ENCODE measurements around the gene TOGARAM1. TPM values are rescaled to one million over a fixed set of nuclear protein-coding genes. Genes with fewer than 3 reads are reported as not detected.

TOGARAM1 gene
- total RNA-seq, 1 experiment from 2014 or later, result 5.9 TPM

GRCh38 chr14:45114327-45114726, 152.3 kb downstream of the TOGARAM1 start:
- no peak for DNase-seq
- intact Hi-C loops (cut with micrococcal nuclease; ENCODE audit: unreplicated experiment), result no loop called here
- no peak overlapping the region for H3K4me3 Mint-ChIP-seq (ENCODE audit: unreplicated experiment)
- H3K27me3 ChIP-seq (replicated peaks; ENCODE audit: control insufficient read depth, insufficient read depth, low read length), result no peaks in the 10 kb centered on the region
- no peaks in the 10 kb centered on the region for H3K9me3 ChIP-seq
- no peaks in the 10 kb centered on the region for H3K9me3 Mint-ChIP-seq (ENCODE audit: unreplicated experiment)
- no peak overlapping the region for H3K4me3 ChIP-seq (ENCODE audit: low read depth, low read length)
- BruUV-seq (replicated peaks), result no TSS peak
- peaks cover 17% of the 10 kb centered on the region for H3K4me1 Mint-ChIP-seq (ENCODE audit: low read depth, unreplicated experiment)
- CTCF ChIA-PET, result no interaction called here
- no peak overlapping the region for H3K27ac Mint-ChIP-seq (ENCODE audit: unreplicated experiment)
- no peaks in the 10 kb centered on the region for H3K27me3 Mint-ChIP-seq (ENCODE audit: insufficient read depth, unreplicated experiment)
- TF ChIP-seq CTCF (IDR thresholded peaks at IDR 0.05; ENCODE audit: insufficient read depth in 1 of 2, low read depth in 1 of 2, low read length in 1 of 2, severe bottlenecking in 1 of 2, unreplicated experiment in 1 of 2), result no peak
- no peaks in the 10 kb centered on the region for H3K36me3 ChIP-seq (ENCODE audit: control insufficient read depth, insufficient read depth, low read length)
- peaks cover 27% of the 10 kb centered on the region for H3K4me1 ChIP-seq
- H3K36me3 Mint-ChIP-seq (ENCODE audit: insufficient read depth, unreplicated experiment), result peaks cover 56% of the 10 kb centered on the region
- POLR2A ChIA-PET, result no interaction called here

- ChIA-PET CTCF (no interaction called here), POLR2A (no interaction called here)
- Mint-ChIP-seq H3K27ac (ENCODE audit: unreplicated experiment) (no peak overlapping the region), H3K4me1 (ENCODE audit: low read depth, unreplicated experiment) (peaks cover 5% of the 10 kb centered on the region), H3K27me3 (ENCODE audit: insufficient read depth, unreplicated experiment) (no peaks in the 10 kb centered on the region), H3K4me3 (ENCODE audit: unreplicated experiment) (no peak overlapping the region), H3K36me3 (ENCODE audit: insufficient read depth, unreplicated experiment) (peaks cover 74% of the 10 kb centered on the region), H3K9me3 (ENCODE audit: unreplicated experiment) (no peaks in the 10 kb centered on the region)
- Histone ChIP-seq H3K27me3 (replicated peaks; ENCODE audit: control insufficient read depth, insufficient read depth, low read length) (no peaks in the 10 kb centered on the region), H3K4me1 (peaks cover 14% of the 10 kb centered on the region), H3K9me3 (no peaks in the 10 kb centered on the region), H3K4me3 (ENCODE audit: low read depth, low read length) (no peak overlapping the region), H3K36me3 (ENCODE audit: control insufficient read depth, insufficient read depth, low read length) (no peaks in the 10 kb centered on the region; the same call in 1 of the 2 replicates)
- no TSS peak for BruUV-seq (replicated peaks)
- DNase-seq, result no peak
- TF ChIP-seq CTCF (IDR thresholded peaks at IDR 0.05; ENCODE audit: insufficient read depth in 1 of 2, low read depth in 1 of 2, low read length in 1 of 2, severe bottlenecking in 1 of 2, unreplicated experiment in 1 of 2), result no peak
- intact Hi-C loops (cut with micrococcal nuclease; ENCODE audit: unreplicated experiment), result no loop called here
Observed at GRCh38 chr14:45118594-45118993, 156.6 kb downstream of the TOGARAM1 start.

DNA sequence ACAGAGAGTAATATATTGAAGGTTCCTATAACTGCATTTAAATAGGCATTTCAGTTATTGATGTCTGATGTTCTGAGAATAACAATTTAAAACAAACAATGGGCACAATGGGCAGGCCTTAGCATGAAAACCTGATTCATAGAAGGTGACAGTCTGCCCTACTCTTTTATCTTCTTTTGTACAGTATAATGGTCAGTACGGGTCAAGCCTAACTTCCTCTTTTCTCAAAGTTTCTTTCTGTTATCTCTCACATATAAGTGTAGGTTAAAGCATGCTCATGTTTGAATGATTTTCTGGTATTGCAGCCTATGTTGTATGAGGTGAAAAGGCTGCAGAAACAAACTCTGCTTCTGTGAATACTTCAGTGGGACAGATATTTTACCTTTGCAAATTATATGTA, 158.1 kb downstream of the TOGARAM1 start:
- Histone ChIP-seq H3K4me1 (no peaks in the 10 kb centered on the region; the same call in 1 of the 2 replicates), H3K9me3 (no peaks in the 10 kb centered on the region), H3K4me3 (ENCODE audit: low read depth, low read length) (no peak overlapping the region), H3K36me3 (ENCODE audit: control insufficient read depth, insufficient read depth, low read length) (no peaks in the 10 kb centered on the region; the same call in 1 of the 2 replicates), H3K27me3 (replicated peaks; ENCODE audit: control insufficient read depth, insufficient read depth, low read length) (no peaks in the 10 kb centered on the region)
- intact Hi-C loops (cut with micrococcal nuclease; ENCODE audit: unreplicated experiment), result no loop called here
- no peak for TF ChIP-seq CTCF (IDR thresholded peaks at IDR 0.05; ENCODE audit: insufficient read depth in 1 of 2, low read depth in 1 of 2, low read length in 1 of 2, severe bottlenecking in 1 of 2, unreplicated experiment in 1 of 2)
- H3K4me3 Mint-ChIP-seq (ENCODE audit: unreplicated experiment), result no peak overlapping the region
- no peaks in the 10 kb centered on the region for H3K9me3 Mint-ChIP-seq (ENCODE audit: unreplicated experiment)
- ChIA-PET CTCF (no interaction called here), POLR2A (no interaction called here)
- BruUV-seq (replicated peaks), result no TSS peak
- H3K36me3 Mint-ChIP-seq (ENCODE audit: insufficient read depth, unreplicated experiment), result peaks cover 80% of the 10 kb centered on the region
- H3K27ac Mint-ChIP-seq (ENCODE audit: unreplicated experiment), result no peak overlapping the region
- no peak for DNase-seq
- H3K27me3 Mint-ChIP-seq (ENCODE audit: insufficient read depth, unreplicated experiment), result no peaks in the 10 kb centered on the region
- H3K4me1 Mint-ChIP-seq (ENCODE audit: low read depth, unreplicated experiment), result no peaks in the 10 kb centered on the region

Data from Caco-2 (cell line).